Activated CD8-positive, alpha-beta T cell treated with anti-CD3 and anti-CD28 coated beads for 36 hours (primary cell): Measurements from ENCODE around the gene BCL2. TPM values are rescaled to one million over a fixed set of nuclear protein-coding genes. Genes with fewer than 3 reads are reported as not detected.

Experiments used
- ATAC-seq: fragments of 200-7000 bp; cut with Tn5 transposase; one replicate; pipeline ENCODE4 v1.10.0; 2021; ENCODE audit warnings: mild to moderate bottlenecking, moderate library complexity
- CTCF ChIA-PET: fragments of 350-600 bp; sonication (Branson Sonifier 250); formaldehyde crosslinking; loops from one replicate; lab custom pipeline; 2021; ENCODE audit warnings: antibody characterized with exemption; lab: Charles Lee
- POLR2A ChIA-PET: fragments of 350-600 bp; sonication (Branson Sonifier 250); formaldehyde crosslinking; loops from one replicate; lab custom pipeline; 2021; ENCODE audit warnings: antibody characterized with exemption; lab: Charles Lee
- DNase-seq: peaks from one replicate; pipeline ENCODE4 v3.0.0-alpha.2; 2020
- H3K27ac Mint-ChIP-seq: one replicate; pipeline ENCODE4 v1.8.0; 2021; ENCODE audit warnings: mild to moderate bottlenecking, mixed read lengths
- H3K27me3 Mint-ChIP-seq: one replicate; pipeline ENCODE4 v1.8.0; 2021; ENCODE audit warnings: mixed read lengths
- H3K36me3 Mint-ChIP-seq: one replicate; pipeline ENCODE4 v1.8.0; 2021; ENCODE audit warnings: low read depth, mixed read lengths
- H3K4me1 Mint-ChIP-seq: one replicate; pipeline ENCODE4 v1.8.0; 2021; ENCODE audit warnings: low read depth, mixed read lengths
- H3K4me3 Mint-ChIP-seq: one replicate; pipeline ENCODE4 v1.8.0; 2021; ENCODE audit warnings: mild to moderate bottlenecking, moderate library complexity, mixed read lengths
- H3K9me3 Mint-ChIP-seq: one replicate; pipeline ENCODE4 v1.8.0; 2021; ENCODE audit warnings: mixed read lengths
- CTCF ChIP-seq: fragments of 200-600 bp; IDR thresholded peaks from one replicate; pipeline ENCODE4 v1.8.0; 2022; ENCODE audit warnings: antibody characterized with exemption, mild to moderate bottlenecking
- intact Hi-C: fragments of 100-400 bp; cut with micrococcal nuclease; formaldehyde crosslinking; loops from one replicate; pipeline ENCODE4 v1.10.0; 2022
- total RNA-seq, 2 experiments: library from RNA; stranded (reverse); gene quantifications; one replicate each; pipeline ENCODE4 v1.2.3, GENCODE V29; 2021

The BCL2 gene
- total RNA-seq, 2 experiments from 2014 or later, result 104 to 107 TPM

DNA sequence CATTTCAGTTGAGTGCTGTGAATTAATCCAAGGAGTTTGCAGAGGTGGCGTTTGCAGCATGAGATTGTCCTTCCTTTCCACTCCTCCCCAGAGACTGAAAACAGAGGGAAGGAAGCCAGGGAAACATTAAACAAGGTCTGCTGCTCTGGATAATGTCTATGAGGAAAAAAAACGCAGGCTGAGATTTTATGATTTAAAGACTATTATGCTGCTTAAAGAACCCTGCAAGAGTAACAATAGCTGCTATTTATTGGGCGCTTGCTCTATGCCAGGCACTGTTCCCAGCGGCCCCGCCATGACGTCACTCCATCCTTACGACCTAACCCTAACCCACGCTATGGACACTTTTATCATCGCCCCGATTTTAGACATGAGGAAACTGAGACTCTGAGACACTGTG is 222.4 kb downstream of the BCL2 start:
- no peak overlapping the region for H3K27ac Mint-ChIP-seq
- no peaks in the 10 kb centered on the region for H3K27me3 Mint-ChIP-seq
- ATAC-seq, result no peak
- intact Hi-C loops, result no loop called here
- H3K4me3 Mint-ChIP-seq, result no peak overlapping the region
- CTCF ChIA-PET, result interaction anchor here (2.1 to 3.5 kb wide), 2 partner anchors 80 to 221 kb away, joined by 7 to 13 read pairs; no protein-coding TSS in a partner anchor
- POLR2A ChIA-PET, result no interaction called here
- no peak for DNase-seq
- peaks cover 38% of the 10 kb centered on the region for H3K4me1 Mint-ChIP-seq
- no peak for TF ChIP-seq CTCF
- H3K9me3 Mint-ChIP-seq, result no peaks in the 10 kb centered on the region
- no peaks in the 10 kb centered on the region for H3K36me3 Mint-ChIP-seq

- Mint-ChIP-seq H3K27ac (no peak overlapping the region), H3K36me3 (no peaks in the 10 kb centered on the region), H3K9me3 (no peaks in the 10 kb centered on the region), H3K4me1 (peaks cover 35% of the 10 kb centered on the region), H3K4me3 (no peak overlapping the region), H3K27me3 (no peaks in the 10 kb centered on the region)
- DNase-seq (no peak), ATAC-seq (no peak)
- CTCF ChIA-PET, result interaction anchor here (0.6 to 3.5 kb wide), 5 partner anchors 9 to 222 kb away, joined by 3 to 13 read pairs (median 3); no protein-coding TSS in a partner anchor
- intact Hi-C loops, result no loop called here
- TF ChIP-seq CTCF, result no peak
- POLR2A ChIA-PET, result interaction anchor here (0.6 to 0.9 kb wide), 2 partner anchors 88 to 226 kb away, joined by 3 to 4 read pairs; no protein-coding TSS in a partner anchor
These were observed 223.2 kb downstream of the BCL2 start for GRCh38 chr18:63096327-63096874.

GRCh38 chr18:63095768-63096167 is 223.8 kb downstream of the BCL2 start:
- Mint-ChIP-seq H3K36me3 (no peaks in the 10 kb centered on the region), H3K9me3 (no peaks in the 10 kb centered on the region), H3K27ac (no peak overlapping the region), H3K4me1 (peaks cover 34% of the 10 kb centered on the region), H3K27me3 (no peaks in the 10 kb centered on the region), H3K4me3 (no peak overlapping the region)
- TF ChIP-seq CTCF, result no peak
- ChIA-PET POLR2A (interaction anchor here (0.6 to 0.9 kb wide), 2 partner anchors 89 to 227 kb away, joined by 3 to 4 read pairs; no protein-coding TSS in a partner anchor), CTCF (interaction anchor here (0.9 to 3.5 kb wide), 5 partner anchors 9 to 222 kb away, joined by 3 to 13 read pairs (median 4); no protein-coding TSS in a partner anchor)
- ATAC-seq, result no peak
- intact Hi-C loops, result no loop called here
- no peak for DNase-seq

GRCh38 chr18:63091671-63092364 is 227.8 kb downstream of the BCL2 start:
- Mint-ChIP-seq H3K4me1 (no peaks in the 10 kb centered on the region), H3K9me3 (no peaks in the 10 kb centered on the region), H3K36me3 (no peaks in the 10 kb centered on the region), H3K27ac (no peak overlapping the region), H3K27me3 (peaks cover 1% of the 10 kb centered on the region), H3K4me3 (no peak overlapping the region)
- DNase-seq, result no peak
- CTCF ChIA-PET, result no interaction called here
- intact Hi-C loops, result no loop called here
- no peak for TF ChIP-seq CTCF
- POLR2A ChIA-PET, result no interaction called here
- ATAC-seq, result peak; percentile 42

DNA sequence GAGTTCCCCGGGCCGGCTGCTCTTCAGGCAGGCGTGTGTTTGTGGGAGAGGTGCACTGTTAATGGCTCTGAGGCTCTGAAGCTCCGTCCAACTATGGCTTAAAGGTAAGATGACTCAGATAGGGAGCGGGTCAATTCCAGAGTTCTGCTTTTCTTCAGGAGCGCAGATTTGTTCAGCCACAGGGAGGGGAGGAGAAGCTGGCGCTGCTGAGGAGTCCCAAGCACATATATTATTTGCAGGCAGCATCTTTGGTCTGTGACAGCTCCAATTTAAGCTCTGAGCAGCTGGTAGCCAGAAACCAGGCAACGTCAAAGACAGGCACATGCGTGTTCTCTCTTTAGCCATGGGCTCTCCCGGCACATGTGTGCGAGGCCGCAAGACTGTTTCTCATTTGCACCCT is 229.2 kb downstream of the BCL2 start:
- ChIA-PET CTCF (no interaction called here), POLR2A (no interaction called here)
- no peak for TF ChIP-seq CTCF
- no peak overlapping the region for H3K4me3 Mint-ChIP-seq
- ATAC-seq (no peak), DNase-seq (no peak)
- intact Hi-C loops, result no loop called here
- H3K27ac Mint-ChIP-seq, result no peak overlapping the region
- H3K9me3 Mint-ChIP-seq, result no peaks in the 10 kb centered on the region
- H3K36me3 Mint-ChIP-seq, result no peaks in the 10 kb centered on the region
- no peaks in the 10 kb centered on the region for H3K4me1 Mint-ChIP-seq
- peaks cover 1% of the 10 kb centered on the region for H3K27me3 Mint-ChIP-seq
